Measurements from ENCODE around the gene ARID1A. TPM values are rescaled to one million over a fixed set of nuclear protein-coding genes. Genes with fewer than 3 reads are reported as not detected.

The ARID1A gene
- total and polyA plus RNA-seq, 9 of the 15 experiments (the other 6 are each of a cell fraction or from before 2014, with no cell fraction given) = 8.3 to 88.3 (median 22.5) TPM

- 0 out of 2 replicates have a peak, but pooled peaks have one; percentile 25 for TF ChIP-seq SNIP1 (IDR thresholded peaks at IDR 0.05; ENCODE audit: low read depth)
- no peak for TF ChIP-seq CBX5 (IDR thresholded peaks at IDR 0.05; ENCODE audit: borderline replicate concordance, low read depth)
- TF ChIP-seq SNRNP70 (optimal IDR thresholded peaks at IDR 0.05; ENCODE audit: low read depth, low read length) = no peak
- no peak for TF ChIP-seq KDM2B (CRISPR knock-in tag; IDR thresholded peaks at IDR 0.05)
- no peak for TF ChIP-seq ESRRB (CRISPR knock-in tag; IDR thresholded peaks at IDR 0.05; ENCODE audit: borderline replicate concordance)
- no peak for TF ChIP-seq ZNF707 (CRISPR knock-in tag; conservative IDR thresholded peaks at IDR 0.05)
- TF ChIP-seq ZFP36 (IDR thresholded peaks at IDR 0.05; ENCODE audit: low read depth, low read length, partially characterized antibody) = no peak
- TF ChIP-seq FOXA1 (IDR thresholded peaks at IDR 0.05; ENCODE audit: borderline replicate concordance) = no peak
- no peak for TF ChIP-seq ZNF699 (CRISPR knock-in tag; IDR thresholded peaks at IDR 0.05; ENCODE audit: insufficient replicate concordance)
- TF ChIP-seq DDX20 (tag; IDR thresholded peaks at IDR 0.05; ENCODE audit: low read depth) = no peak
- TF ChIP-seq MED1 (CRISPR knock-in tag; IDR thresholded peaks at IDR 0.05; ENCODE audit: borderline replicate concordance) = no peak
- no peak for TF ChIP-seq ZNF347 (CRISPR knock-in tag; IDR thresholded peaks at IDR 0.05; ENCODE audit: low read depth)
- no peak for TF ChIP-seq KAT8 (IDR thresholded peaks at IDR 0.05; ENCODE audit: low read depth)
- TF ChIP-seq YBX1 (IDR thresholded peaks at IDR 0.05) = no peak
- no peak for TF ChIP-seq ZFP30 (CRISPR knock-in tag; IDR thresholded peaks at IDR 0.05; ENCODE audit: borderline replicate concordance)
- TF ChIP-seq, protein P1, sequence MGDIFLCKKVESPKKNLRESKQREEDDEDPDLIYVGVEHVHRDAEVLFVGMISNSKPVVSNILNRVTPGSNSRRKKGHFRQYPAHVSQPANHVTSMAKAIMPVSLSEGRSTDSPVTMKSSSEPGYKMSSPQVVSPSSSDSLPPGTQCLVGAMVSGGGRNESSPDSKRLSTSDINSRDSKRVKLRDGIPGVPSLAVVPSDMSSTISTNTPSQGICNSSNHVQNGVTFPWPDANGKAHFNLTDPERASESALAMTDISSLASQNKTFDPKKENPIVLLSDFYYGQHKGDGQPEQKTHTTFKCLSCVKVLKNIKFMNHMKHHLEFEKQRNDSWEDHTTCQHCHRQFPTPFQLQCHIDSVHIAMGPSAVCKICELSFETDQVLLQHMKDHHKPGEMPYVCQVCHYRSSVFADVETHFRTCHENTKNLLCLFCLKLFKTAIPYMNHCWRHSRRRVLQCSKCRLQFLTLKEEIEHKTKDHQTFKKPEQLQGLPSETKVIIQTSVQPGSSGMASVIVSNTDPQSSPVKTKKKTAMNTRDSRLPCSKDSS (IDR thresholded peaks at IDR 0.05; ENCODE audit: low read depth, partially characterized antibody) = no peak
- no peak for TF ChIP-seq ZZZ3 (IDR thresholded peaks at IDR 0.05)
- TF ChIP-seq MTA3 (IDR thresholded peaks at IDR 0.05; ENCODE audit: borderline replicate concordance) = peak; percentile 96
- no peak; the same call in 1 of the 2 replicates for TF ChIP-seq ZNF224 (CRISPR knock-in tag; IDR thresholded peaks at IDR 0.05)
- no peak for TF ChIP-seq CHD4 (IDR thresholded peaks at IDR 0.05; ENCODE audit: insufficient read depth, insufficient replicate concordance, low read depth, low read length, poor library complexity, severe bottlenecking)
- peak; percentile 25; the same call in 1 of the 2 replicates for TF ChIP-seq ZEB2 (IDR thresholded peaks at IDR 0.05)
- no peak for TF ChIP-seq CBFB (CRISPR knock-in tag; IDR thresholded peaks at IDR 0.05)
- no peak for TF ChIP-seq BACH1 (tag; IDR thresholded peaks at IDR 0.05)
Observed at GRCh38 chr1:26697978-26698849, 2.4 kb downstream of the ARID1A start (continued).

Data from K562 (cell line).